HG02970 (cell line): ENCODE measurements around the gene PIGW.

Source experiments
- ATAC-seq: cut with Tn5 transposase; IDR thresholded peaks from one replicate; pipeline ENCODE4 v1.9.1; 2021; ENCODE audit warnings: mild to moderate bottlenecking, moderate library complexity, moderate number of reproducible peaks; ENCODE audit not compliant: unreplicated experiment, low FRiP score

The PIGW gene

DNA sequence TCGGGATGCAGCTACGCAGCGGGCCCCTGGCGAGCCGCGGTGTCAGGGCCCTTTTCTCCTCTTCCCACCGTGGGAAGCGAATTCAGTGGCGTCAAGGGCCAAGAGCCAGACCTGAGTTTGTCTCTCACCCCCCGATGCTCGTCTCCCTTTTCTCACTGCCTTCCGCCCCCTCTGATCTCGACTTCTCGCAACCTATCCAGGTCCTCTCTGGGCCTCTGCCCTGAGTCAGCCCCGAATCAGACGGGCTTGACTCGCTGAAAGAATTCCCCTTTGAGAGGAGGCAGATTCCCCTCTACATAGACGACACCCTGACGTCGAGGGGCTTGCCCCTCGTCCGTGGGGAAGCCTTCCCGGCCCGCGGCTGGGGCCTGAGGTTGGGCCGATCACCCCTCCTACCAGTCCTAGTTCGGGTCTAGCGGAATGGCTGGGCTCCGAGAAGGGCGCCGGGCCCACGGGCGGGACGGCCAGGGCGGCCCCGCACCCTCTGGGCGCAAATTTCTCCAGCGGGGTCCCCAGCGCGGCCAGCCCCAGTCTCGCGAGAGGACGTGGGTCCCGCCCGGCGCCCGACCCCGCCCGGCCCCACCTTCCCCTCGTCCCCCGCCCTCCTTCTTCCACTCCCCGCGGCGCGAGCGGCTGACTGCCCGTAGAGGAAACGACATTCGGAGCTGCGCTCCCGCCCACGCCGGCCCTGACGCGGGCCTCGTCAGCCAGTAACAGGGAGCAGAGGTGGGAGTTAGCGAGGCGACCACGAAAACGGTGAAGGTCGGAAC lies 9.7 kb downstream of the PIGW start, which contains the start of gene GGNBP2:
TSS of gene GGNBP2 (plus strand) at position 613 of the 770 bp plus-strand sequence. CDS start 806 bp downstream, outside the sequence.
- peak; percentile 38 for ATAC-seq

DNA sequence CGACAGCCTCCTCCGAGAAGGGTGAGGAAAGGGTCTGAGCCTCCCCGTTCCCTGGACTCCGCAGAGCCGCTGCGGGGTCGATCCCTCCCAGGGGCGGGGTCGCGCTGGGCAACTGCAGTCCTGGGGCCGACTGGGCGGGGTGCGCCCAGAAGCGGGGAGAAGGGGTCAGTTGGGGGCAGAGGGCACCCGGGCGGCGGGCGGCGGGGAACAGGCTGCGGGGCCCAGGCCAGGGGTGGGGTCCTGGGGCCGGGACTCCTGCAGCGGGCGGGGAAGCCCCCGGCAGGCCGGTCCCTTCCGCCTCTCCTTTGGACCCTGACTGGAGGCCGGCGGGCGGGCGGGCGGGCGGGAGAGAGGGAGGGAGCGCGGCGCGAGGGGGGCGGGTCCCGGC lies 10.3 kb downstream of the PIGW start:
- no peak for ATAC-seq

DNA sequence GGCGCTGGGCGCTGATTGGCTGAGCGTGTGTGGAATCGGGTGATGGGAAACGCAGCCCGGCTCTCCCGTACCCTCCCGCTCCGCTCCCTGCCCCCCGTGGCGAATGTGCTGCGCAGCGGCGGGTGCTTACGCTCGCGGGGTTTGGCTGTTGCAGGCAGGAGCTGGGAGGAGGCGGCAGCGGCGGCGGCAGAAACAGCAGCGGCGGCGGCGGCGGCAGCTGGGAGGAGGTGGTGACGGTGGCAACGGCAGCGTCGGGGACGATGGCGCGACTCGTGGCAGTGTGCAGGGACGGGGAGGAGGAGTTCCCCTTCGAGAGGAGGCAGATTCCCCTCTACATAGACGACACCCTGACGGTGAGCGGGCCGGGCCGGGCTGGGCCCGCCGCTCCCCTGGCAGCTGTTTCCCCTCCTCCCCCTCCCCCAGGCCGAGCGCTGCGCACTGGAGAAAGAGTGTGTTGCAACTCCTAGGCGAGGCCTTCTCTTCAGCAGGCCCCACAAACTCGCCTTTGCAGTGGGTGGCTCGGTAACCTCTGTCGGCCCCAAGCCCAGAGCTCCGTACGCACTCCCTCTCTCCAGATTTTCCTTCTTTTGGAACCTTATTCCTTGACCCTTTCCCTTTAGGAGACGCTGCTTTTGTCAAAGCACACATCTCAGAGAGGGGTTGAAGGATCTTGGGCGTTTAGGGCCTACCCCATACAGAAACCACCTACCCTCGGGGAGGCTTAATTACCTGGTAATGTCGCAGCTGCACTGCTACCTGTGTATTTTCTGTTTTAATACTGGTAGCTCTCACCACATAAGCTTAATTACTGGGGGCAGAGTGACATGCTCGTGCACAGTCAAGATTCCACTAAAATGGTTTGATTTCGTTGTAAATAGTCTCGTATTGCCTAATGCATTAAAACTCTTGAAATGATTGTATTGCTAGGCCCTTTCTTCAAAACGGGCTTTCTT lies 11.0 kb downstream of the PIGW start:
- peak; percentile 77 for ATAC-seq

DNA sequence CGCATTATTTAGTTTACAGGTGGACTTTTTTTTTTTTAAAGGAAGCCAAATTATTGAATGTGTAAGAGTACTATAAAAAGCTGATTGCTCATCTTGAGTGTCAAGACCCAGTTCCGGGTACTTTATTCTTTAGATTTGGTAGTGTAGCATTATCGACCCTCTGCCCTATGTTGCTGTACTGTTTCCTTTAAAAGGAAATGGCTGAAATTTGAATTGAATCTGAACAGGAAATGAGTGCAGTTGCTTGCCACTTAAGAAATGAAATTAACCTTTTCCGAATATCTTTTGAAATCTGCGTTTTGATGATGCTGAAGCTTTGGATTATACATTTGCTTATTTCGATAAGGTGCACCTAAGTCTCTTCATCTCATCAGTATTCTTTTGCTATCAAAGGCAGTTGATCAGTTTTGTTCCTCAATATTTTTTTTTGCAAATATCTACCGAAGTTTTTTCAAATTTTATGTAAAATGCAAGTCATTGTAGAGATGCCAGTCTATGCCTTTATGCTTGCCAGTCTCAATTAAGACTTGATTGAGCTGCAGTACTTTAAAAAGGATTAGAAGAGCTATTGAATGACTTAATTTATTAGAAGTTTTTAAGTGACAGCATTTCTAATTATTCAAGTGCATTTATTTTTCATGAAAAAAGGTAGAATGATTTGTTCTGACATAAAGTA lies 11.8 kb downstream of the PIGW start:
- no peak for ATAC-seq

DNA sequence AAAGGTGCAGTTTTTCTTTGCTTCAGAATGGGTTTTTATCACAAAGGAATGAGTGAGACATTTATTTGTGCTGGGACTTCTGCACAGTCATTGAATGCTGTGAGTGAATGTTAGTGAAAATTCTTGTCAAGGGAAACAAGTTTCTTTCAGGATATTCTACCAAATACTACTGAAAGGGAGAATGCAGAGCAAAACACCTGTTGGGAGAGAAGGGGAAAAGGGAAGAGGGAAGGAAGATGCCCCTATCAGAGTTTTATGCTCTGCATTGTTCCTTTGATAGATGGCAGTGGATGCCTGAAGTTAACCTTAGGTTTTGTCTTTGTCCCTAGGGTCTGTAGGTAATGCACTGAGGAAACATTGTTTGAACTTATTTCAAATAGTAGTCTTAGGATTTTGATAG lies 13.0 kb downstream of the PIGW start:
- ATAC-seq, result no peak

DNA sequence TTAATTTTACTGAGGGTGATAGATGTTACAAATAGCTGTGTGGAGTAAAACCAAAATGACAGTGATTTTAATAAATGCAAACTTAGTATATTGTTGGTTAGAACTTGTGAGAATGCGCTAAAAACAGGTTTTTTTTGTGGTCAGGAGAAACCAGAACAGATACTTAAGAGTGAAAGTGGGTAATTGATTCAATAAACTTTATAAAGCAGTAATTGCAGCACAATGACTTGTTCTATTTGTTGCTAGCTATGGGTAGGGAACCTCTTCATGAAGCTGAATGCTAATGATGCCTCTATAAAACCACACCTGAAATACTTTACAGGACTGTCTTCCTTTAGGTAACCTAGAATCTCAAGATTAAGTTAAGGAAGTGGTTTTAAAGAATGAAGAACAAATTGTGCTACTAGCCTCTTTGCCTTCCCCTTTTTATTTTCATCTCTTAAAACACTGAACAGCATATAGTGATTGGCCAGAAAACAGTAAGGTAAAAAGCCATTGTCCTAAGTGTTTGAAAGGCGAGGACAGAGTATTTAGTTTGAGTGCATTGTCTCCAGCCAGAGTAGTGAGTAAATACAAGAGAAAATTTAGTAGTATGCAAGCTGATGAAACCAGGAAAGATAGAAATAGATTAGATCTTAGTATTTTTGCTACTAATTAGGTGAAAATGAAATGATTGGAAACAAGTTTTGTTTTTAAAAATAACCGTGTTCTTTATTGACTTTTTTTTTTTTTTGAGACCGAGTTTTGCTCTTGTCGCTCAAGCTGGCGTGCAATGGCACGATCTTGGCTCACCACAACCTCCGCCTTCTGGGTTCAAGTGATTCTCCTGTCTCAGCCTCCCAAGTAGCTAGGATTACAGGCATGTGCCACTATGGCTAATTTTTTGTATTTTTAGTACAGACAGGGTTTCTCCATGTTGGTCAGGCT lies 16.0 kb downstream of the PIGW start:
- no peak for ATAC-seq

DNA sequence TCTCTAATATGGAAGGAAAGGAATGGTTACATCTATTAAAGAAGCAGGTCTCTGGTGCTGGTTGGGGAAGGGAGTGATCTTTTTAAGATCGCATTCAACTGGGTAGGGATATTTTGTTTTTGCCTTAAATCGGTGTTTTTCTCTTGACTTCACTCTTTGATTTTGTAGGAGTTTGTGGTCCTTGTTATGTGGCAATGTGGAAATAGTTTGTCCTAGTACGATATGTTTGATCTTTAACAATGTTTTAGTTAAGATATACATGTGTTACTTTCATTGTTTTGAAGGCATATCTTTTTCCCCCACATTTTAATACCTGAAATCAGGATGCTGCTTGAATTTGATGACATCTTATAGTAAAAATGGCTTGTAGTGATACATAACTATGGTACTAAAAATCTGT lies 18.7 kb downstream of the PIGW start:
- ATAC-seq, result no peak

DNA sequence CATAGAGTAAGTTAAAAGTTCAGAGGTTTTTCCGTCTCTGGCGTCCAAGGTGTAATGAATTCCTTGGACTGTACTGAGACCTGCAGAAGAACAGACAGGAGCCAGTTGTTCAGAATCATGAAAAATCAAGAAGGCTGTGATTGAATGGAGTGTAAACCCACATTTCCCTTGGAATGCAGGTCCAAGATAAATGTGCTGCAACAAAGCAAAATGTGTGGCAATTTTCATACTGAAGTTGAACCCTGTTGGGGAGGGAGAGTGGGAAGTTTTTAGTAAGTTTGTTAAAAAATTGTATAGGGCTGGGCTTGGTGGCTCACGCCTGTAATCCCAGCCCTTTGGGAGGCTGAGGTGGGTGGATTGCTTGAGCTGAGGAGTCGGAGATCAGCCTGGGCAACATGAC lies 31.3 kb downstream of the PIGW start:
- ATAC-seq, result no peak

DNA sequence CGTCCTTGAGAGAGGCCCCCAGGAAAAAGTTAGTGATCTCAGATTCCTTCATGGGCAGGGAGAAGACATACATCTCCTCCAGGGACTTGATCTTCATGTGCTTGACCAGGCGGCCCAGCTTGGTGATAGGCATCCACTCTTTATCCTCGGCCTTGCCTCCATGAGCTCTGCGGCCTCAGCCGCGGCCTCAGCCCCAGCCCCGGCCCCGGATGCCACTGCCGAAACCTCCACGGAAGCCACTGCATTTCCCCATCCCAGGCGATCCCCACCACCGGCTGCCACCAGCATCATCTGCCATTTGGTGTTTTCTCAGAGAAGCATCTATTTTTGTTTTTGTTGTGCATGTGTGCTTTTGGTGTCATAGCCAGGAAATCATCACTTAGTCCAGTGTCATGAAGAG lies 40.2 kb downstream of the PIGW start:
- ATAC-seq, result no peak

DNA sequence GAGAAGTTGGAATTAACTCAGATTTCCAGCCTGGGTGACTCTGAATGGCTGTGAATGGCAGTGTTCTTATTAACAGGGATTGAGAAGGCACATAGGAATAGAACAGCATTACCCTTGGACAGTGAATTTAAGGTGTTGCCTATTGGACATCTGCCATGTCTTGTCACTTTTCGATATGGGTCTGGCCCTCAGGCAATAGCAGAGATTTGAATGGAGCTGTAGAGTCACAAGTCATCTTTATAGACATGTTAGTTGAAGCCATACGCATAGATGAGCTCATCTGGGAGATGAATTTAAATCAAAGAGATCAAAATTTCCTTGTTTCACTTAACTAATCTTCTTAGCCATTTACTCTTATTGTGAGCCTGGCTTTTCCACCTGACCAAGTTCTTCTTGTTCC lies 42.0 kb downstream of the PIGW start:
- no peak for ATAC-seq

DNA sequence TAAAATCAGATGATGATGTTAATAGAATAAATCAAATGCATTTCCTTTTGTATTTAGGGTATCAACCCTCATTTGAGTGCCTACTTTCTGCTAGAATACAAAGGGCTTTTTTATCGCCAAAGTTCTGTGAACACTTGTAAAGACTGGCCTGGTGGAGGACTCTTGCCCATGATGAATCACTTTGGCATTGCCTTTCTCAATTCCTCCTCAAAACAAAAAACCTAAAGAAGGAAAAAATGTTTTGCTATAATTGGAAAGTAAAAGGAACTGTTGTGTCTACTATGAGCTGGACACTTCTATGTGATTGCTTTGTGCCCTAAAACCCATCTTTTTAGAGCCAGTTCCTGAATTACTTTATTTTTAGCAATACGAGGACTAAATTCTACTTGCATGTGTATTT lies 43.9 kb downstream of the PIGW start:
- no peak for ATAC-seq

DNA sequence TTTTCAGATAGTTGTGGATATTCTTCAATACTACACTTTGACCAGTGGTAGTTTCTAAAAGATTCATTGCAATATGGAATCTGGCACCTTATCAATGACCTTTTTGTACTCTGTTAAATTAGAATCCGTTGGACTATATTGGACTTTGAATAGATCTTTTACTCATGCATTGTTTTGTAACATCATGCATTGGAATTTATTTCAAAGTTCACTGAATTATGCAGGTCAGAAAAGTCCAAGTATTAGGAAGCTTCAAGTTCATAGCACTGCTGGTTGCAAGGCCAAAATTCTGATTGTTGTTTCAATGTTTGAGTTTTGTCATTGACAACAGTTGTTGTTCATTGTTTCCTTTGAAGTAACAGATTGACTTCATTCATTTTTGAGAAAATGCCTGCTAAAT lies 49.0 kb downstream of the PIGW start:
- no peak for ATAC-seq

DNA sequence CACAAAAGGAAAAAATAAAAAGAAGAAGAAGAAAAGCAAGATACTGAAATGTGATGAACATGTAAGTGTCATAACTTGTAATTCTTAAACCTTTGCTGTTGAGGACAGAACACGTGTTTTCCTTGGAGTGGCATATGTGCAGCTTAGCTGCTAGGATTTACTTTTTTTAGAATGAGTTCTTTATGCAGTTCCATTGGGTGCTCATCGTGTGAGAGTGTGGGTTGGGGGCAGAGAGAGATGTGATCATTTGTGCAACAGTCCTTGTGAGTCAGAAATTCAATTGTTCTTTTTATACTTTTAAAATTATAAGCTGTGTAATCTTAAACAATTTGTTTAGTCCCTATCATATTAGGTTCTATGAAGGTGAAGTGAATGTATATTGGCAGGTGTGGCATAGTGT lies 51.4 kb downstream of the PIGW start:
- no peak for ATAC-seq
